H1 (cell line): Measurements from ENCODE around the gene COL21A1. TPM values are rescaled to one million over a fixed set of nuclear protein-coding genes. Genes with fewer than 3 reads are reported as not detected.

Experiments
- CTCF ChIA-PET: fragments of 300-600 bp; sonication (Branson Sonifier 250); formaldehyde crosslinking; loops from one replicate; lab custom pipeline; 2021; ENCODE audit not compliant: partially characterized antibody; lab: Charles Lee
- POLR2A ChIA-PET: fragments of 300-600 bp; sonication (Branson Sonifier 250); formaldehyde crosslinking; loops from one replicate; lab custom pipeline; 2021; ENCODE audit warnings: inconsistent platforms; ENCODE audit not compliant: partially characterized antibody; lab: Charles Lee
- DNase-seq, 2 experiments: peaks; one replicate each; pipeline versions ENCODE4 v3.0.0 to v3.0.0-alpha.2; 2010 to 2022; ENCODE audit warnings: low spot score in 2 of 2, low read depth in 1 of 2, mixed read lengths in 1 of 2
- FAIRE-seq: peaks from 2 replicates; lab custom pipeline; 2011; peaks lifted over from hg19 to GRCh38; lab: Jason Lieb, UNC
- H2AFZ ChIP-seq: 2 replicates; pipeline ENCODE4 v1.8.1; 2012; ENCODE audit warnings: low read length, inconsistent platforms
- H2AK5ac ChIP-seq: 2 replicates; pipeline ENCODE4 v1.6.1; 2013; ENCODE audit warnings: low read depth, low read length
- H2BK120ac ChIP-seq: replicated peaks from 2 replicates; pipeline ENCODE3; 2013; ENCODE audit warnings: low read depth, low read length, inconsistent platforms
- H2BK12ac ChIP-seq: 2 replicates; pipeline ENCODE4 v1.6.1; 2013; ENCODE audit warnings: low read depth, low read length
- H2BK15ac ChIP-seq: 2 replicates; pipeline ENCODE4 v1.6.1; 2013; ENCODE audit warnings: low read length
- H2BK20ac ChIP-seq: 2 replicates; pipeline ENCODE4 v1.6.1; 2013; ENCODE audit warnings: low read length
- H2BK5ac ChIP-seq: 2 replicates; pipeline ENCODE4 v1.6.1; 2013; ENCODE audit warnings: low read depth, low read length
- H3K14ac ChIP-seq: 2 replicates; pipeline ENCODE4 v1.6.1; 2013; ENCODE audit warnings: inconsistent platforms; ENCODE audit not compliant: insufficient read length
- H3K18ac ChIP-seq: 2 replicates; pipeline ENCODE4 v1.6.1; 2013; ENCODE audit warnings: low read length; ENCODE audit errors: extremely low read depth
- H3K23ac ChIP-seq: 2 replicates; pipeline ENCODE4 v1.6.1; 2013; ENCODE audit warnings: inconsistent platforms; ENCODE audit not compliant: insufficient read length
- H3K23me2 ChIP-seq: 2 replicates; pipeline ENCODE4 v1.6.1; 2013; ENCODE audit warnings: low read depth, low read length
- H3K27ac ChIP-seq: 2 replicates; pipeline ENCODE4 v1.6.1; 2011; ENCODE audit warnings: low read depth, low read length, inconsistent platforms
- H3K27me3 ChIP-seq, 4 experiments: replicated peaks in 1 of 4; 1 replicate in 1 of 4; 2 replicates in 3 of 4; pipeline versions ENCODE4 v1.6.1 to v1.8.1; 2011 to 2013; ENCODE audit warnings: low read length in 3 of 4, mild to moderate bottlenecking in 3 of 4, inconsistent platforms in 2 of 4, mixed read lengths in 2 of 4, moderate library complexity in 1 of 4; ENCODE audit not compliant: control insufficient read depth in 3 of 4, insufficient read depth in 3 of 4; ENCODE audit errors: extremely low read depth in 1 of 4
- H3K36me3 ChIP-seq, 4 experiments: 2 replicates each; pipeline versions ENCODE4 v1.6.1 to v1.8.1; 2011 to 2013; ENCODE audit warnings: mild to moderate bottlenecking in 4 of 4, low read length in 3 of 4, moderate library complexity in 2 of 4, control low read depth in 1 of 4, inconsistent platforms in 1 of 4; ENCODE audit not compliant: insufficient read depth in 4 of 4, control insufficient read depth in 2 of 4
- H3K4ac ChIP-seq: replicated peaks from 2 replicates; pipeline ENCODE3; 2013; ENCODE audit warnings: low read length, low read depth, mixed read lengths, inconsistent platforms; ENCODE audit not compliant: insufficient read length
- H3K4me1 ChIP-seq, 4 experiments: replicated peaks in 1 of 4; 1 replicate in 1 of 4; 2 replicates in 3 of 4; pipeline versions ENCODE4 v1.6.1 to v1.8.1; 2011 to 2013; ENCODE audit warnings: low read length in 3 of 4, inconsistent platforms in 2 of 4, mixed read lengths in 1 of 4; ENCODE audit not compliant: insufficient read depth in 4 of 4, control insufficient read depth in 3 of 4
- H3K4me2 ChIP-seq, 2 experiments: 2 replicates each; pipeline versions ENCODE4 v1.6.1 to v1.8.1; 2011 to 2013; ENCODE audit warnings: low read depth in 2 of 2, low read length in 2 of 2, control low read depth in 1 of 2, inconsistent platforms in 1 of 2, mild to moderate bottlenecking in 1 of 2; ENCODE audit not compliant: insufficient read depth in 1 of 2
- H3K4me3 ChIP-seq, 4 experiments: fragments of 200-600, 300-600 bp in 1 of 4; sonication (generic), shearing (Covaris generic), sonication (Bioruptor Twin) in 1 of 4; 2 replicates each; pipeline versions ENCODE4 v1.5.1 to v1.8.1; 2011 to 2016; ENCODE audit warnings: low read length in 4 of 4, low read depth in 3 of 4, control low read depth in 2 of 4, inconsistent platforms in 2 of 4, mild to moderate bottlenecking in 2 of 4, mixed read lengths in 1 of 4, moderate library complexity in 1 of 4; ENCODE audit not compliant: insufficient read depth in 2 of 4; ENCODE audit errors: extremely low read depth in 1 of 4
- H3K56ac ChIP-seq: replicated peaks from 2 replicates; pipeline ENCODE3; 2013; ENCODE audit warnings: low read depth, mild to moderate bottlenecking, mixed read lengths, low read length, inconsistent platforms; ENCODE audit not compliant: insufficient read length
- H3K79me1 ChIP-seq: 2 replicates; pipeline ENCODE4 v1.6.1; 2013; ENCODE audit warnings: low read depth, low read length, control low read depth
- H3K79me2 ChIP-seq, 2 experiments: 2 replicates each; pipeline versions ENCODE4 v1.6.1 to v1.8.1; 2012 to 2013; ENCODE audit warnings: low read length in 2 of 2, mild to moderate bottlenecking in 2 of 2, inconsistent platforms in 1 of 2; ENCODE audit not compliant: insufficient read depth in 2 of 2, control insufficient read depth in 1 of 2
- H3K9ac ChIP-seq, 4 experiments: replicated peaks in 1 of 4; 1 replicate in 1 of 4; 2 replicates in 3 of 4; pipeline versions ENCODE4 v1.6.1 to v1.8.1; 2011 to 2013; ENCODE audit warnings: low read depth in 3 of 4, low read length in 3 of 4, control low read depth in 2 of 4, mild to moderate bottlenecking in 2 of 4, moderate library complexity in 2 of 4, inconsistent platforms in 1 of 4; ENCODE audit errors: extremely low read depth in 1 of 4
- H3K9me3 ChIP-seq, 2 experiments: 2 replicates each; pipeline versions ENCODE4 v1.6.1 to v1.8.1; 2012 to 2013; ENCODE audit warnings: mild to moderate bottlenecking in 2 of 2, moderate library complexity in 2 of 2, control low read depth in 1 of 2, inconsistent platforms in 1 of 2, low read depth in 1 of 2, low read length in 1 of 2, mixed read lengths in 1 of 2; ENCODE audit not compliant: insufficient read depth in 2 of 2
- H4K20me1 ChIP-seq, 2 experiments: replicated peaks in 1 of 2; 2 replicates each; pipeline versions ENCODE3 to v1.8.1; 2011 to 2013; ENCODE audit warnings: inconsistent platforms in 2 of 2, low read length in 2 of 2, mild to moderate bottlenecking in 1 of 2; ENCODE audit not compliant: insufficient read depth in 2 of 2, control insufficient read depth in 1 of 2
- H4K5ac ChIP-seq: 2 replicates; pipeline ENCODE4 v1.6.1; 2013; ENCODE audit warnings: low read length, low read depth, mixed read lengths, inconsistent platforms; ENCODE audit not compliant: insufficient read length
- H4K8ac ChIP-seq: 2 replicates; pipeline ENCODE4 v1.8.0; 2013; ENCODE audit warnings: mild to moderate bottlenecking, moderate library complexity, low read length, inconsistent platforms; ENCODE audit not compliant: insufficient read depth; ENCODE audit errors: extremely low read depth
- H4K91ac ChIP-seq: replicated peaks from 2 replicates; pipeline ENCODE3; 2013; ENCODE audit warnings: low read length, mixed read lengths, inconsistent platforms; ENCODE audit not compliant: insufficient read length
- BCL11A ChIP-seq, 2 experiments: IDR thresholded peaks; one replicate each; pipeline ENCODE4 v1.6.1; 2011; ENCODE audit warnings: low read depth in 2 of 2, low read length in 2 of 2, mild to moderate bottlenecking in 2 of 2
- CTBP2 ChIP-seq: IDR thresholded peaks from 2 replicates; pipeline ENCODE4 v1.7.0; 2011; ENCODE audit warnings: borderline replicate concordance, mild to moderate bottlenecking, moderate library complexity, mixed read lengths, low read length; ENCODE audit not compliant: insufficient read depth, insufficient read length
- HDAC6 ChIP-seq: IDR thresholded peaks from one replicate; pipeline ENCODE4 v1.7.1; 2012; ENCODE audit warnings: low read depth, mild to moderate bottlenecking, inconsistent platforms, low read length, moderate library complexity
- KDM1A ChIP-seq: fragments of 200-600, 300-600 bp; sonication (generic); IDR thresholded peaks from 2 replicates; pipeline ENCODE4 v1.7.1; 2016; ENCODE audit warnings: mild to moderate bottlenecking, low read length, borderline replicate concordance
- ZNF274 ChIP-seq: IDR thresholded peaks from 2 replicates; pipeline ENCODE4 v1.7.0; 2012; ENCODE audit warnings: low read length, borderline replicate concordance; ENCODE audit errors: extremely low read depth
- polyA plus RNA-seq, 7 experiments: library from polyadenylated mRNA; depleted of rRNA in 3 of 7; stranded (reverse) in 5 of 7; unstranded in 2 of 7; fragments of >200 nt in 5 of 7; fragments of 200-250 nt in 2 of 7; gene quantifications; 1 replicate in 5 of 7; 2 replicates in 1 of 7; 4 replicates in 1 of 7; pipeline versions ENCODE4 v1.2.1 to v1.2.3, GENCODE V29; 2011 to 2013; ENCODE audit warnings: missing spikeins in 2 of 7, mixed read lengths in 2 of 7
- total RNA-seq: library from RNA; stranded (reverse); fragmentation: NEBNext Ultra II Directional; extraction: Animal tissue kit (Norgen Biotek cat#: 25700); gene quantifications from 2 replicates; pipeline ENCODE4 v1.2.1, GENCODE V29; 2021
- TF ChIP-seq, protein P1 (sequence below): IDR thresholded peaks from 2 replicates; pipeline ENCODE4 v1.6.1; 2012; ENCODE audit warnings: inconsistent platforms
- TF ChIP-seq, protein P2 (sequence below): IDR thresholded peaks from 2 replicates; pipeline ENCODE4 v1.6.1; 2011; ENCODE audit warnings: low read length, improper control_type of control experiment
- TF ChIP-seq, protein P3 (sequence below), 3 experiments: IDR thresholded peaks; 1 replicate in 2 of 3; 2 replicates in 1 of 3; pipeline versions ENCODE4 v1.5.1 to v1.6.1; 2011; ENCODE audit warnings: low read length in 3 of 3, mild to moderate bottlenecking in 3 of 3, inconsistent platforms in 2 of 3, low read depth in 1 of 3, moderate library complexity in 1 of 3; ENCODE audit not compliant: insufficient read depth in 1 of 3; ENCODE audit errors: control extremely low read depth in 1 of 3

Gene COL21A1
- total and polyA plus RNA-seq, 2 of the 8 experiments (the other 6 are each of a cell fraction or from before 2014, with no cell fraction given) = 1.6 to 3.4 TPM

DNA sequence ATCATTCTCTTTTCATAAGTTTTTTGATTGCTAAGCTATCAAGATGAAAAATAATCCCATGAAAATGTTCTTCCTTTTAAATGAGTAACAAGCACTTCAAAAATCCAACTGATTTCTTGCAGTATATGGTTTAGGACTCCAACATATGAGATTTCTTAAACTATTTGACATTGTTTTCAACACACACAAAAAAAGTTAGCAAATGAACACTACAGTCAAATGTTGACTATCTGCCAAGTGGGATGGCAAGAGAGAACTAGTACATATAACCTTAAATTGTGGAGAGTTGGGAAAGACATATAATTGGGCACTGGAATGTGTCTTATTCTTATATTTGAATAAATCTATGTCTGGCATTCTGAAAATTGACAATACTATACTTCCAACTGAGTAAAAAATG lies 15.6 kb downstream of the COL21A1 start:
- no peaks in the 10 kb centered on the region for H3K36me3 ChIP-seq
- H2BK15ac ChIP-seq = no peak overlapping the region
- H4K8ac ChIP-seq = no peak overlapping the region
- H4K91ac ChIP-seq = no peak overlapping the region
- no peak overlapping the region for H3K23ac ChIP-seq
- H2AFZ ChIP-seq = no peak overlapping the region
- no peak overlapping the region for H2AK5ac ChIP-seq
- no peak overlapping the region for H2BK20ac ChIP-seq
- no peak overlapping the region for H3K4me3 ChIP-seq
- no peak overlapping the region for H3K27ac ChIP-seq
- no peak overlapping the region for H3K9ac ChIP-seq
- H2BK120ac ChIP-seq = no peak overlapping the region
- no peak overlapping the region for H3K14ac ChIP-seq
- no peaks in the 10 kb centered on the region for H3K9me3 ChIP-seq
- POLR2A ChIA-PET = no interaction called here
- no peaks in the 10 kb centered on the region for H3K79me1 ChIP-seq
- H3K4me2 ChIP-seq = no peak overlapping the region
- no peaks in the 10 kb centered on the region for H4K20me1 ChIP-seq
- DNase-seq (no peak), FAIRE-seq (no peak)
- TF ChIP-seq BCL11A (IDR thresholded peaks at IDR 0.05; ENCODE audit: low read depth in 2 of 2, low read length in 2 of 2) (no peak), HDAC6 (no peak), CTBP2 (no peak), ZNF274 (no peak), KDM1A (no peak)
- TF ChIP-seq, protein P1, sequence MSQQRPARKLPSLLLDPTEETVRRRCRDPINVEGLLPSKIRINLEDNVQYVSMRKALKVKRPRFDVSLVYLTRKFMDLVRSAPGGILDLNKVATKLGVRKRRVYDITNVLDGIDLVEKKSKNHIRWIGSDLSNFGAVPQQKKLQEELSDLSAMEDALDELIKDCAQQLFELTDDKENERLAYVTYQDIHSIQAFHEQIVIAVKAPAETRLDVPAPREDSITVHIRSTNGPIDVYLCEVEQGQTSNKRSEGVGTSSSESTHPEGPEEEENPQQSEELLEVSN = no peak
- TF ChIP-seq, protein P2, sequence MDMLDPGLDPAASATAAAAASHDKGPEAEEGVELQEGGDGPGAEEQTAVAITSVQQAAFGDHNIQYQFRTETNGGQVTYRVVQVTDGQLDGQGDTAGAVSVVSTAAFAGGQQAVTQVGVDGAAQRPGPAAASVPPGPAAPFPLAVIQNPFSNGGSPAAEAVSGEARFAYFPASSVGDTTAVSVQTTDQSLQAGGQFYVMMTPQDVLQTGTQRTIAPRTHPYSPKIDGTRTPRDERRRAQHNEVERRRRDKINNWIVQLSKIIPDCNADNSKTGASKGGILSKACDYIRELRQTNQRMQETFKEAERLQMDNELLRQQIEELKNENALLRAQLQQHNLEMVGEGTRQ = no peak
- TF ChIP-seq, protein P3, sequence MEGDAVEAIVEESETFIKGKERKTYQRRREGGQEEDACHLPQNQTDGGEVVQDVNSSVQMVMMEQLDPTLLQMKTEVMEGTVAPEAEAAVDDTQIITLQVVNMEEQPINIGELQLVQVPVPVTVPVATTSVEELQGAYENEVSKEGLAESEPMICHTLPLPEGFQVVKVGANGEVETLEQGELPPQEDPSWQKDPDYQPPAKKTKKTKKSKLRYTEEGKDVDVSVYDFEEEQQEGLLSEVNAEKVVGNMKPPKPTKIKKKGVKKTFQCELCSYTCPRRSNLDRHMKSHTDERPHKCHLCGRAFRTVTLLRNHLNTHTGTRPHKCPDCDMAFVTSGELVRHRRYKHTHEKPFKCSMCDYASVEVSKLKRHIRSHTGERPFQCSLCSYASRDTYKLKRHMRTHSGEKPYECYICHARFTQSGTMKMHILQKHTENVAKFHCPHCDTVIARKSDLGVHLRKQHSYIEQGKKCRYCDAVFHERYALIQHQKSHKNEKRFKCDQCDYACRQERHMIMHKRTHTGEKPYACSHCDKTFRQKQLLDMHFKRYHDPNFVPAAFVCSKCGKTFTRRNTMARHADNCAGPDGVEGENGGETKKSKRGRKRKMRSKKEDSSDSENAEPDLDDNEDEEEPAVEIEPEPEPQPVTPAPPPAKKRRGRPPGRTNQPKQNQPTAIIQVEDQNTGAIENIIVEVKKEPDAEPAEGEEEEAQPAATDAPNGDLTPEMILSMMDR (IDR thresholded peaks at IDR 0.05; ENCODE audit: control extremely low read depth in 1 of 3, insufficient read depth in 1 of 3, low read depth in 1 of 3, low read length in 3 of 3) = no peak
- H3K56ac ChIP-seq = no peak overlapping the region
- CTCF ChIA-PET = no interaction called here
- H4K5ac ChIP-seq = no peak overlapping the region
- H3K4ac ChIP-seq = no peak overlapping the region
- H3K18ac ChIP-seq = no peak overlapping the region
- no peaks in the 10 kb centered on the region for H3K79me2 ChIP-seq
- no peak overlapping the region for H2BK5ac ChIP-seq
- no peaks in the 10 kb centered on the region for H3K4me1 ChIP-seq
- H3K27me3 ChIP-seq = no peaks in the 10 kb centered on the region
- H3K23me2 ChIP-seq = no peaks in the 10 kb centered on the region
- no peak overlapping the region for H2BK12ac ChIP-seq
